GM23338 (cell line): ENCODE results near the gene SERINC5. TPM values are rescaled to one million over a fixed set of nuclear protein-coding genes. Genes with fewer than 3 reads are reported as not detected.

ENCODE experiments used
- ATAC-seq: fragments of 200-7000 bp; cut with Tn5 transposase; 3 replicates; pipeline ENCODE4 v1.9.1; 2020
- DNase-seq: peaks from one replicate; pipeline ENCODE4 v3.0.0-alpha.2; 2015; ENCODE audit warnings: low spot score
- H2AFZ ChIP-seq: fragments of 200-600 bp; sonication (generic); 2 replicates; pipeline ENCODE4 v1.8.0; 2016; ENCODE audit warnings: antibody characterized with exemption, mild to moderate bottlenecking, moderate library complexity
- H3F3A ChIP-seq: fragments of 200-600 bp; sonication (generic); replicated peaks from 2 replicates; pipeline ENCODE4 v1.8.0; 2017; ENCODE audit warnings: antibody characterized with exemption, mixed run types, low read depth
- H3K27ac ChIP-seq: fragments of 200-600 bp; sonication (generic); 2 replicates; pipeline ENCODE4 v1.6.1; 2016; ENCODE audit warnings: low read depth
- H3K27me3 ChIP-seq: fragments of 200-600 bp; sonication (generic); 2 replicates; pipeline ENCODE4 v1.8.0; 2016; ENCODE audit warnings: mild to moderate bottlenecking, mixed run types, moderate library complexity; ENCODE audit not compliant: insufficient read depth
- H3K36me3 ChIP-seq: fragments of 200-600 bp; sonication (generic); 2 replicates; pipeline ENCODE4 v1.8.0; 2016; ENCODE audit warnings: mild to moderate bottlenecking; ENCODE audit not compliant: insufficient read depth
- H3K4me1 ChIP-seq: fragments of 200-600 bp; sonication (generic); 2 replicates; pipeline ENCODE4 v1.8.0; 2016; ENCODE audit warnings: mild to moderate bottlenecking, moderate library complexity; ENCODE audit not compliant: insufficient read depth
- H3K4me2 ChIP-seq: fragments of 200-600 bp; sonication (generic); 2 replicates; pipeline ENCODE4 v1.7.1; 2017; ENCODE audit warnings: mixed run types
- H3K4me3 ChIP-seq: fragments of 200-600 bp; sonication (generic); 2 replicates; pipeline ENCODE4 v1.6.1; 2016; ENCODE audit warnings: mixed run types
- H3K79me2 ChIP-seq: fragments of 200-600 bp; sonication (generic); replicated peaks from 2 replicates; pipeline ENCODE4 v1.8.0; 2017; ENCODE audit warnings: mild to moderate bottlenecking; ENCODE audit not compliant: insufficient read depth
- H3K9me2 ChIP-seq: fragments of 200-600 bp; sonication (generic); 2 replicates; pipeline ENCODE4 v1.8.0; 2017; ENCODE audit not compliant: insufficient read depth
- H4K20me1 ChIP-seq: fragments of 200-600 bp; sonication (generic); replicated peaks from 2 replicates; pipeline ENCODE4 v1.8.0; 2017; ENCODE audit warnings: mild to moderate bottlenecking; ENCODE audit not compliant: insufficient read depth
- H3K27ac Mint-ChIP-seq: 2 replicates; pipeline ENCODE4 v1.8.0; 2020; ENCODE audit warnings: inconsistent platforms, mild to moderate bottlenecking, moderate library complexity, mixed read lengths
- H3K27me3 Mint-ChIP-seq: 3 replicates; pipeline ENCODE4 v1.8.0; 2022; ENCODE audit warnings: low read depth, mild to moderate bottlenecking, moderate library complexity, mixed read lengths, inconsistent platforms; ENCODE audit not compliant: insufficient read depth, poor library complexity
- H3K36me3 Mint-ChIP-seq: 3 replicates; pipeline ENCODE4 v1.8.0; 2021; ENCODE audit warnings: low read depth, mild to moderate bottlenecking, inconsistent platforms, moderate library complexity, mixed read lengths
- H3K4me1 Mint-ChIP-seq: 3 replicates; pipeline ENCODE4 v1.8.0; 2020; ENCODE audit warnings: mild to moderate bottlenecking, inconsistent platforms, mixed read lengths
- H3K4me3 Mint-ChIP-seq: 3 replicates; pipeline ENCODE4 v1.8.0; 2021; ENCODE audit warnings: moderate library complexity, mild to moderate bottlenecking, inconsistent platforms, mixed read lengths
- H3K9me3 Mint-ChIP-seq: 3 replicates; pipeline ENCODE4 v1.8.0; 2020; ENCODE audit warnings: moderate library complexity, mild to moderate bottlenecking, inconsistent platforms, mixed read lengths
- ETS1 ChIP-seq: IDR thresholded peaks from 2 replicates; pipeline ENCODE4 v1.6.1; 2016; ENCODE audit warnings: antibody characterized with exemption
- EZH2phosphoT487 ChIP-seq: fragments of 200-600 bp; sonication (generic); IDR thresholded peaks from one replicate; pipeline ENCODE4 v1.8.1; 2018; ENCODE audit warnings: antibody characterized with exemption; ENCODE audit not compliant: unreplicated experiment
- JUNB ChIP-seq: IDR thresholded peaks from one replicate; pipeline ENCODE4 v1.6.1; 2016; ENCODE audit warnings: antibody characterized with exemption; ENCODE audit not compliant: unreplicated experiment
- POLR2AphosphoS5 ChIP-seq: IDR thresholded peaks from 2 replicates; pipeline ENCODE4 v1.6.1; 2016; ENCODE audit warnings: antibody characterized with exemption, low read depth
- REST ChIP-seq: IDR thresholded peaks from one replicate; pipeline ENCODE4 v1.6.1; 2018; ENCODE audit warnings: antibody characterized with exemption; ENCODE audit not compliant: unreplicated experiment
- STAT1 ChIP-seq: IDR thresholded peaks from one replicate; pipeline ENCODE4 v1.6.1; 2016; ENCODE audit warnings: antibody characterized with exemption; ENCODE audit not compliant: unreplicated experiment
- ZNF114 ChIP-seq: fragments of 250-450 bp; sonication (Bioruptor Pico); IDR thresholded peaks from 2 replicates; pipeline ENCODE4 v1.5.0; 2020; ENCODE audit warnings: mild to moderate bottlenecking, moderate library complexity
- ZNF331 ChIP-seq: fragments of 250-450 bp; sonication (Bioruptor Pico); IDR thresholded peaks from 2 replicates; pipeline ENCODE4 v1.5.0; 2020; ENCODE audit warnings: low read depth, mild to moderate bottlenecking, moderate library complexity
- ZNF462 ChIP-seq: fragments of 250-450 bp; sonication (Bioruptor Pico); IDR thresholded peaks from 2 replicates; pipeline ENCODE4 v1.5.0; 2020; ENCODE audit warnings: mild to moderate bottlenecking, moderate library complexity
- polyA plus RNA-seq: library from polyadenylated mRNA; unstranded; fragments of >200 nt; fragmentation: Nextera tagmentation; extraction: Ambion mirVana; gene quantifications from 2 replicates; pipeline ENCODE4 v1.2.1, GENCODE V29; 2016
- total RNA-seq: library from RNA; depleted of rRNA; stranded (reverse); fragments of >200 nt; shearing (Covaris generic); gene quantifications from 2 replicates; pipeline ENCODE4 v1.2.3, GENCODE V29; 2014

Gene SERINC5
- total and polyA plus RNA-seq, 2 experiments from 2014 or later = 34.0 to 107 TPM

GRCh38 chr5:80238778-80239679, 16.8 kb downstream of the SERINC5 start:
- DNase-seq = no peak
- ATAC-seq = peak; percentile 69
- Histone ChIP-seq H3K4me2 (peak overlapping the region; percentile 33), H3K9me2 (no peaks in the 10 kb centered on the region), H3K36me3 (peaks cover 15% of the 10 kb centered on the region), H4K20me1 (peaks cover 54% of the 10 kb centered on the region), H3K4me3 (no peak overlapping the region), H3K27me3 (no peaks in the 10 kb centered on the region), H3F3A (0 out of 2 replicates have a peak, but pooled peaks cover 5% of the 10 kb centered on the region), H2AFZ (no peak overlapping the region), H3K27ac (peak overlapping the region; percentile 81), H3K79me2 (peaks cover 100% of the 10 kb centered on the region), H3K4me1 (peaks cover 47% of the 10 kb centered on the region)
- H3K9me3 Mint-ChIP-seq = peaks cover 29% of the 10 kb centered on the region
- no peak overlapping the region; the same call in 2 of the 3 replicates for H3K4me3 Mint-ChIP-seq
- H3K36me3 Mint-ChIP-seq = peaks cover 39% of the 10 kb centered on the region
- H3K27me3 Mint-ChIP-seq = peaks cover 9% of the 10 kb centered on the region
- H3K4me1 Mint-ChIP-seq = peaks cover 46% of the 10 kb centered on the region
- H3K27ac Mint-ChIP-seq = peak overlapping the region; percentile 49
- TF ChIP-seq JUNB (no peak), STAT1 (no peak), POLR2AphosphoS5 (no peak), EZH2phosphoT487 (no peak), ZNF331 (CRISPR knock-in tag) (no peak), ZNF462 (CRISPR knock-in tag) (no peak), ETS1 (no peak), ZNF114 (CRISPR knock-in tag) (no peak), REST (no peak)
